ENCODE results near the gene CAMTA2.

The CAMTA2 gene

GRCh38 chr17:4968486-4969046, 18.9 kb downstream of the CAMTA2 start:
- DNase-seq (ENCODE audit: low read depth in 2 of 2): no peak

- peak; percentile 82 to 87 for DNase-seq (ENCODE audit: low read depth in 2 of 2)
Observed at GRCh38 chr17:4967539-4968485, 19.7 kb downstream of the CAMTA2 start, which contains the start of gene SPAG7. Gene SPAG7 (minus strand): TSS chr17:4967817. CDS start chr17:4967804, 13 bp downstream.

- peak; percentile 87 to 92 for DNase-seq (ENCODE audit: low read depth in 2 of 2)
Observed at GRCh38 chr17:4966844-4967538, 20.5 kb downstream of the CAMTA2 start.

- DNase-seq (ENCODE audit: low read depth in 2 of 2): no peak
Observed at GRCh38 chr17:4965311-4965986, 22.0 kb downstream of the CAMTA2 start.

- DNase-seq (ENCODE audit: low read depth in 2 of 2): no peak
Observed at GRCh38 chr17:4960279-4960922, 27.1 kb downstream of the CAMTA2 start.

- no peak for DNase-seq (ENCODE audit: low read depth in 2 of 2)
Observed at GRCh38 chr17:4959261-4959965, 28.1 kb downstream of the CAMTA2 start.

GRCh38 chr17:4958102-4958501, 29.4 kb downstream of the CAMTA2 start:
- DNase-seq (ENCODE audit: low read depth in 2 of 2): no peak

GRCh38 chr17:4956493-4957061, 30.9 kb downstream of the CAMTA2 start:
- DNase-seq (ENCODE audit: low read depth in 2 of 2): no peak

- no peak for DNase-seq (ENCODE audit: low read depth in 2 of 2)
Observed at GRCh38 chr17:4955091-4955490, 32.4 kb downstream of the CAMTA2 start.

- DNase-seq (ENCODE audit: low read depth in 2 of 2): no peak
Observed at GRCh38 chr17:4953451-4953961, 34.0 kb downstream of the CAMTA2 start.

GRCh38 chr17:4951486-4951885, 36.0 kb downstream of the CAMTA2 start:
- DNase-seq (ENCODE audit: low read depth in 2 of 2): no peak

GRCh38 chr17:4950746-4951204, 36.7 kb downstream of the CAMTA2 start, which contains the start of gene ENO3:
Gene ENO3 (plus strand): TSS chr17:4951119. CDS start chr17:4951830, 711 bp downstream.
- no peak for DNase-seq (ENCODE audit: low read depth in 2 of 2)

GRCh38 chr17:4950075-4950745, 37.3 kb downstream of the CAMTA2 start:
- DNase-seq (ENCODE audit: low read depth in 2 of 2): no peak

GRCh38 chr17:4949321-4950074, 38.0 kb downstream of the CAMTA2 start:
- DNase-seq (ENCODE audit: low read depth in 2 of 2): peak; percentile 64 to 67

GRCh38 chr17:4948931-4949320, 38.5 kb downstream of the CAMTA2 start:
- peak in 1 of 2 donors; percentile 54 for DNase-seq (ENCODE audit: low read depth in 2 of 2)

- DNase-seq (ENCODE audit: low read depth in 2 of 2): peak; percentile 79
Observed at GRCh38 chr17:4948166-4948930, 39.1 kb downstream of the CAMTA2 start, which contains the start of gene PFN1. Gene PFN1 (minus strand): TSS chr17:4948530. CDS start chr17:4948394, 136 bp downstream.

GRCh38 chr17:4947411-4948165, 39.9 kb downstream of the CAMTA2 start:
- DNase-seq (ENCODE audit: low read depth in 2 of 2): peak in 1 of 2 donors; percentile 50
